HCT116 (cell line): ENCODE measurements around the gene TAS1R2. TPM values are rescaled to one million over a fixed set of nuclear protein-coding genes. Genes with fewer than 3 reads are reported as not detected.

ENCODE experiments used
- ATAC-seq: fragments of 200-7000 bp; cut with Tn5 transposase; 2 replicates; pipeline ENCODE4 v1.9.1; 2020; ENCODE audit warnings: mild to moderate bottlenecking, moderate library complexity
- BruUV-seq: library from RNA; stranded (reverse); fragments of 400-500 nt; replicated peaks from 2 replicates; lab custom pipeline; 2021; lab: Mats Ljungman, UMichigan
- CTCF ChIA-PET: fragments of 300-600 bp; sonication (Branson Sonifier 250); formaldehyde crosslinking; loops from one replicate; lab custom pipeline; 2021; ENCODE audit warnings: antibody characterized with exemption; lab: Charles Lee
- POLR2A ChIA-PET: fragments of 300-600, 350-600 bp; sonication (Branson Sonifier 250); formaldehyde crosslinking; loops from one replicate; lab custom pipeline; 2021; ENCODE audit warnings: antibody characterized with exemption; lab: Charles Lee
- RAD21 ChIA-PET, 2 experiments: fragments of 300-600 bp; sonication (Branson Sonifier 250); formaldehyde crosslinking; loops; one replicate each; lab custom pipeline; 2023; ENCODE audit warnings: low total read pairs in 2 of 2; ENCODE audit not compliant: uncharacterized antibody in 2 of 2, unreplicated experiment in 2 of 2, low non-redundant PET in 1 of 2; lab: Charles Lee
- DNase-seq: peaks from one replicate; pipeline ENCODE4 v3.0.0-alpha.2; 2010; ENCODE audit warnings: low read depth, low spot score
- H2AFZ ChIP-seq: fragments of 200-600 bp; shearing (Covaris generic), sonication (generic); 2 replicates; pipeline ENCODE4 v1.6.1; 2017; ENCODE audit warnings: low read depth, mixed run types, mixed read lengths, antibody characterized with exemption, low read length; ENCODE audit not compliant: poor library complexity, severe bottlenecking
- H3K27ac ChIP-seq: 2 replicates; pipeline ENCODE4 v1.5.1; 2012; ENCODE audit warnings: low read depth, low read length
- H3K27me3 ChIP-seq: fragments of 200-600 bp; sonication (generic); 2 replicates; pipeline ENCODE4 v1.6.1; 2016; ENCODE audit warnings: mixed run types, low read length, mixed read lengths; ENCODE audit not compliant: insufficient read depth
- H3K36me3 ChIP-seq, 2 experiments: fragments of 200-500 bp in 1 of 2; fragments of 200-600 bp in 1 of 2; sonication (Bioruptor generic) in 1 of 2; sonication (generic) in 1 of 2; 2 replicates each; pipeline versions ENCODE4 v1.5.1 to v1.6.1; 2014 to 2016; ENCODE audit warnings: low read length in 2 of 2, inconsistent platforms in 1 of 2, mixed read lengths in 1 of 2, mixed run types in 1 of 2; ENCODE audit not compliant: insufficient read depth in 2 of 2, control insufficient read depth in 1 of 2
- H3K4me1 ChIP-seq, 2 experiments: fragments of 200-600 bp in 1 of 2; sonication (generic) in 1 of 2; 2 replicates each; pipeline versions ENCODE4 v1.5.1 to v1.6.1; 2012 to 2017; ENCODE audit warnings: low read length in 2 of 2, inconsistent platforms in 1 of 2, mild to moderate bottlenecking in 1 of 2, mixed read lengths in 1 of 2, mixed run types in 1 of 2, moderate library complexity in 1 of 2; ENCODE audit not compliant: insufficient read depth in 2 of 2, control insufficient read depth in 1 of 2
- H3K4me2 ChIP-seq: fragments of 200-600 bp; sonication (generic); 2 replicates; pipeline ENCODE4 v1.6.1; 2017; ENCODE audit warnings: mixed run types, low read length, mixed read lengths
- H3K4me3 ChIP-seq, 2 experiments: fragments of 200-600 bp in 1 of 2; sonication (generic) in 1 of 2; replicated peaks in 1 of 2; 2 replicates each; pipeline ENCODE4 v1.5.1; 2011 to 2016; ENCODE audit warnings: low read length in 2 of 2, control low read depth in 1 of 2, low read depth in 1 of 2, mild to moderate bottlenecking in 1 of 2, mixed read lengths in 1 of 2, mixed run types in 1 of 2
- H3K79me2 ChIP-seq: fragments of 200-600 bp; sonication (generic); 2 replicates; pipeline ENCODE4 v1.6.1; 2017; ENCODE audit warnings: mild to moderate bottlenecking, mixed run types, low read length, moderate library complexity, mixed read lengths; ENCODE audit not compliant: insufficient read depth
- H3K9ac ChIP-seq: fragments of 200-600 bp; sonication (generic); 2 replicates; pipeline ENCODE4 v1.6.1; 2016; ENCODE audit warnings: low read length, mixed read lengths
- H3K9me2 ChIP-seq: fragments of 200-600 bp; sonication (generic), shearing (Covaris generic); 2 replicates; pipeline ENCODE4 v1.6.1; 2017; ENCODE audit warnings: mixed run types, mild to moderate bottlenecking, moderate library complexity; ENCODE audit not compliant: insufficient read depth
- H3K9me3 ChIP-seq, 2 experiments: fragments of 200-500 bp in 1 of 2; fragments of 200-600 bp in 1 of 2; sonication (Bioruptor generic) in 1 of 2; sonication (generic) in 1 of 2; 2 replicates each; pipeline ENCODE4 v1.6.1; 2014 to 2017; ENCODE audit warnings: low read length in 2 of 2, mixed read lengths in 2 of 2, inconsistent platforms in 1 of 2, low read depth in 1 of 2, mild to moderate bottlenecking in 1 of 2, mixed run types in 1 of 2, moderate library complexity in 1 of 2; ENCODE audit not compliant: control insufficient read depth in 1 of 2, insufficient read depth in 1 of 2
- H4K20me1 ChIP-seq: fragments of 200-600 bp; sonication (generic), shearing (Covaris generic); 2 replicates; pipeline ENCODE4 v1.6.1; 2017; ENCODE audit warnings: mixed run types, mild to moderate bottlenecking, moderate library complexity; ENCODE audit not compliant: insufficient read depth
- CEBPB ChIP-seq: IDR thresholded peaks from 2 replicates; pipeline ENCODE4 v1.6.1; 2012; ENCODE audit warnings: low read depth
- EGR1 ChIP-seq: IDR thresholded peaks from 2 replicates; pipeline ENCODE4 v1.6.1; 2012; ENCODE audit warnings: low read depth
- ELF1 ChIP-seq: IDR thresholded peaks from 2 replicates; pipeline ENCODE4 v1.6.1; 2012; ENCODE audit warnings: low read depth, borderline replicate concordance
- EZH2 ChIP-seq: fragments of 200-600 bp; sonication (generic); IDR thresholded peaks from 2 replicates; pipeline ENCODE4 v1.6.1; 2017; ENCODE audit warnings: antibody characterized with exemption, mixed run types
- FOSL1 ChIP-seq: IDR thresholded peaks from 2 replicates; pipeline ENCODE4 v1.6.1; 2012; ENCODE audit warnings: low read depth
- POLR2A ChIP-seq: IDR thresholded peaks from 2 replicates; pipeline ENCODE4 v1.7.0; 2011; ENCODE audit warnings: borderline replicate concordance; ENCODE audit not compliant: insufficient read depth, insufficient read length; ENCODE audit errors: extremely low read depth
- POLR2AphosphoS5 ChIP-seq: IDR thresholded peaks from 2 replicates; pipeline ENCODE4 v1.6.1; 2011; ENCODE audit warnings: mild to moderate bottlenecking, low read depth, low read length, moderate library complexity
- SRF ChIP-seq: IDR thresholded peaks from 2 replicates; pipeline ENCODE4 v1.6.1; 2012; ENCODE audit warnings: low read depth
- intact Hi-C: fragments of 100-400 bp; cut with micrococcal nuclease; formaldehyde crosslinking; loops from 2 replicates; pipeline ENCODE4 v1.10.0; 2022
- total RNA-seq: library from RNA; stranded (reverse); gene quantifications from one replicate; pipeline ENCODE4 v1.2.1, GENCODE V29; 2021; ENCODE audit not compliant: unreplicated experiment
- TF ChIP-seq, protein P1 (sequence below), 3 experiments: fragments of 200-600 bp in 1 of 3; sonication (generic) in 1 of 3; IDR thresholded peaks in 2 of 3; conservative IDR thresholded peaks in 1 of 3; 2 replicates each; pipeline ENCODE4 v1.5.1; 2012 to 2017; ENCODE audit warnings: low read depth in 2 of 3, low read length in 2 of 3, antibody characterized with exemption in 1 of 3, borderline replicate concordance in 1 of 3, control low read depth in 1 of 3, mild to moderate bottlenecking in 1 of 3, mixed read lengths in 1 of 3, mixed run types in 1 of 3, moderate library complexity in 1 of 3; ENCODE audit not compliant: insufficient read depth in 1 of 3
- TF ChIP-seq, protein P2 (sequence below): IDR thresholded peaks from 2 replicates; pipeline ENCODE4 v1.6.1; 2012; ENCODE audit warnings: low read depth
- TF ChIP-seq, protein P3 (sequence below): IDR thresholded peaks from 2 replicates; pipeline ENCODE4 v1.6.1; 2011; ENCODE audit warnings: mild to moderate bottlenecking, low read length, moderate library complexity; ENCODE audit not compliant: insufficient replicate concordance; ENCODE audit errors: extremely low read depth

The TAS1R2 gene
- total RNA-seq, 1 experiment from 2014 or later, result not detected

DNA sequence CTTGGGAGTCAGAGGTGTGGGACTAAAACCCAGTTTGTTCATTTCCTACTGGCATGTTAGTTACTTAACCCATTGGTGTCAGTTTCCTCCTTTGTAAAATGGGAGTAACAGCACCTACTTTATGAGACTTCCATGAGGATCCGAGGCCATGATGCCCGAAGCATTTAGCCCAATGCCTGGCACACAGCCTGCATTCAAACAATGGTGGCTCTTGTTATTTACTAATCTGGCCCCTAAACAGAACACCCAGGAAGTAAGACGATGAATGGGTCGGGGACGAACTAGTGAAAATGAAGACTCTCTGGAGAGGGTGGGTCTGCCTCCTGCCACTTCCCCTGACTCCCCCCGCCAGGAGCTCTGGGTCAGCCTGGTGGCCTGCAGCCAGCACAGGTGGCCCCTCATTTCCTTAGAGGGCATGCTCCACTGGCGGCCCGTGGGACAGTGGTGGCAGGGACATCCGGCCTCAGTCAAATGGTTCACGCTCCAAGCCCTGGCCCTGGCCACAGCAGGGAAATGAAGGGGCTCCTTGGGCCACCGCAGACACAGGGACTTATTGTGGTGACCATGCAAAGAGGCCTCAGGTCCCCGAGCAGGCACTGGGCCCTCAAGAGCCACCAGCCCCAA, 9.5 kb upstream of the TAS1R2 start:
- DNase-seq, result no peak
- intact Hi-C loops, result no loop called here
- H3K4me3 ChIP-seq, result no peak overlapping the region
- no peaks in the 10 kb centered on the region for H4K20me1 ChIP-seq
- 0 out of 2 replicates have a peak, but pooled peaks cover 3% of the 10 kb centered on the region for H3K27me3 ChIP-seq
- CTCF ChIA-PET, result interaction anchor here (2.4 kb wide), 1 partner anchor 271 kb away, joined by 7 read pairs; no protein-coding TSS in a partner anchor
- POLR2A ChIA-PET, result no interaction called here
- no peak for ATAC-seq
- no peaks in the 10 kb centered on the region for H3K79me2 ChIP-seq
- H3K4me2 ChIP-seq, result no peak overlapping the region
- RAD21 ChIA-PET, result no interaction called here
- H3K4me1 ChIP-seq, result no peaks in the 10 kb centered on the region
- no peaks in the 10 kb centered on the region for H3K36me3 ChIP-seq
- H3K9ac ChIP-seq, result no peak overlapping the region
- no peaks in the 10 kb centered on the region for H3K9me3 ChIP-seq
- TF ChIP-seq SRF, result no peak
- TF ChIP-seq ELF1, result no peak
- TF ChIP-seq EGR1, result no peak
- TF ChIP-seq, protein P1, sequence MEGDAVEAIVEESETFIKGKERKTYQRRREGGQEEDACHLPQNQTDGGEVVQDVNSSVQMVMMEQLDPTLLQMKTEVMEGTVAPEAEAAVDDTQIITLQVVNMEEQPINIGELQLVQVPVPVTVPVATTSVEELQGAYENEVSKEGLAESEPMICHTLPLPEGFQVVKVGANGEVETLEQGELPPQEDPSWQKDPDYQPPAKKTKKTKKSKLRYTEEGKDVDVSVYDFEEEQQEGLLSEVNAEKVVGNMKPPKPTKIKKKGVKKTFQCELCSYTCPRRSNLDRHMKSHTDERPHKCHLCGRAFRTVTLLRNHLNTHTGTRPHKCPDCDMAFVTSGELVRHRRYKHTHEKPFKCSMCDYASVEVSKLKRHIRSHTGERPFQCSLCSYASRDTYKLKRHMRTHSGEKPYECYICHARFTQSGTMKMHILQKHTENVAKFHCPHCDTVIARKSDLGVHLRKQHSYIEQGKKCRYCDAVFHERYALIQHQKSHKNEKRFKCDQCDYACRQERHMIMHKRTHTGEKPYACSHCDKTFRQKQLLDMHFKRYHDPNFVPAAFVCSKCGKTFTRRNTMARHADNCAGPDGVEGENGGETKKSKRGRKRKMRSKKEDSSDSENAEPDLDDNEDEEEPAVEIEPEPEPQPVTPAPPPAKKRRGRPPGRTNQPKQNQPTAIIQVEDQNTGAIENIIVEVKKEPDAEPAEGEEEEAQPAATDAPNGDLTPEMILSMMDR (IDR thresholded peaks at IDR 0.05 in 2 of 3, conservative IDR thresholded peaks at IDR 0.05 in 1 of 3; ENCODE audit: borderline replicate concordance in 1 of 3, insufficient read depth in 1 of 3, low read depth in 2 of 3, low read length in 2 of 3), result no peak
- no peak for TF ChIP-seq POLR2AphosphoS5
- TF ChIP-seq FOSL1, result no peak
- no peak for TF ChIP-seq CEBPB
- TF ChIP-seq POLR2A, result no peak
- no peak for TF ChIP-seq EZH2
- TF ChIP-seq, protein P2, sequence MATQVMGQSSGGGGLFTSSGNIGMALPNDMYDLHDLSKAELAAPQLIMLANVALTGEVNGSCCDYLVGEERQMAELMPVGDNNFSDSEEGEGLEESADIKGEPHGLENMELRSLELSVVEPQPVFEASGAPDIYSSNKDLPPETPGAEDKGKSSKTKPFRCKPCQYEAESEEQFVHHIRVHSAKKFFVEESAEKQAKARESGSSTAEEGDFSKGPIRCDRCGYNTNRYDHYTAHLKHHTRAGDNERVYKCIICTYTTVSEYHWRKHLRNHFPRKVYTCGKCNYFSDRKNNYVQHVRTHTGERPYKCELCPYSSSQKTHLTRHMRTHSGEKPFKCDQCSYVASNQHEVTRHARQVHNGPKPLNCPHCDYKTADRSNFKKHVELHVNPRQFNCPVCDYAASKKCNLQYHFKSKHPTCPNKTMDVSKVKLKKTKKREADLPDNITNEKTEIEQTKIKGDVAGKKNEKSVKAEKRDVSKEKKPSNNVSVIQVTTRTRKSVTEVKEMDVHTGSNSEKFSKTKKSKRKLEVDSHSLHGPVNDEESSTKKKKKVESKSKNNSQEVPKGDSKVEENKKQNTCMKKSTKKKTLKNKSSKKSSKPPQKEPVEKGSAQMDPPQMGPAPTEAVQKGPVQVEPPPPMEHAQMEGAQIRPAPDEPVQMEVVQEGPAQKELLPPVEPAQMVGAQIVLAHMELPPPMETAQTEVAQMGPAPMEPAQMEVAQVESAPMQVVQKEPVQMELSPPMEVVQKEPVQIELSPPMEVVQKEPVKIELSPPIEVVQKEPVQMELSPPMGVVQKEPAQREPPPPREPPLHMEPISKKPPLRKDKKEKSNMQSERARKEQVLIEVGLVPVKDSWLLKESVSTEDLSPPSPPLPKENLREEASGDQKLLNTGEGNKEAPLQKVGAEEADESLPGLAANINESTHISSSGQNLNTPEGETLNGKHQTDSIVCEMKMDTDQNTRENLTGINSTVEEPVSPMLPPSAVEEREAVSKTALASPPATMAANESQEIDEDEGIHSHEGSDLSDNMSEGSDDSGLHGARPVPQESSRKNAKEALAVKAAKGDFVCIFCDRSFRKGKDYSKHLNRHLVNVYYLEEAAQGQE, result no peak
- TF ChIP-seq, protein P3, sequence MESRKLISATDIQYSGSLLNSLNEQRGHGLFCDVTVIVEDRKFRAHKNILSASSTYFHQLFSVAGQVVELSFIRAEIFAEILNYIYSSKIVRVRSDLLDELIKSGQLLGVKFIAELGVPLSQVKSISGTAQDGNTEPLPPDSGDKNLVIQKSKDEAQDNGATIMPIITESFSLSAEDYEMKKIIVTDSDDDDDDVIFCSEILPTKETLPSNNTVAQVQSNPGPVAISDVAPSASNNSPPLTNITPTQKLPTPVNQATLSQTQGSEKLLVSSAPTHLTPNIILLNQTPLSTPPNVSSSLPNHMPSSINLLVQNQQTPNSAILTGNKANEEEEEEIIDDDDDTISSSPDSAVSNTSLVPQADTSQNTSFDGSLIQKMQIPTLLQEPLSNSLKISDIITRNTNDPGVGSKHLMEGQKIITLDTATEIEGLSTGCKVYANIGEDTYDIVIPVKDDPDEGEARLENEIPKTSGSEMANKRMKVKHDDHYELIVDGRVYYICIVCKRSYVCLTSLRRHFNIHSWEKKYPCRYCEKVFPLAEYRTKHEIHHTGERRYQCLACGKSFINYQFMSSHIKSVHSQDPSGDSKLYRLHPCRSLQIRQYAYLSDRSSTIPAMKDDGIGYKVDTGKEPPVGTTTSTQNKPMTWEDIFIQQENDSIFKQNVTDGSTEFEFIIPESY, result no peak
- no peaks in the 10 kb centered on the region for H3K9me2 ChIP-seq
- no TSS peak for BruUV-seq
- no peak overlapping the region for H2AFZ ChIP-seq
- no peak overlapping the region for H3K27ac ChIP-seq
